Hepatocyte (in vitro differentiated cells): ENCODE measurements around the gene NME3. TPM values are rescaled to one million over a fixed set of nuclear protein-coding genes. Genes with fewer than 3 reads are reported as not detected.

Experiments
- DNase-seq: peaks from one replicate; pipeline ENCODE4 v3.0.0-alpha.2; 2016; ENCODE audit warnings: low spot score
- H2AFZ ChIP-seq: fragments of 200-600 bp; sonication (generic); 2 replicates; pipeline ENCODE4 v1.6.0; 2016; ENCODE audit warnings: antibody characterized with exemption, mild to moderate bottlenecking
- H3K27ac ChIP-seq: fragments of 200-600 bp; sonication (generic); 2 replicates; pipeline ENCODE4 v1.5.1; 2016; ENCODE audit warnings: mild to moderate bottlenecking
- H3K27me3 ChIP-seq: fragments of 200-600 bp; sonication (generic); 2 replicates; pipeline ENCODE4 v1.6.1; 2016
- H3K36me3 ChIP-seq: fragments of 200-600 bp; sonication (generic); replicated peaks from 2 replicates; pipeline ENCODE4 v1.5.1; 2016; ENCODE audit warnings: low read depth; ENCODE audit not compliant: insufficient read depth
- H3K4me1 ChIP-seq: fragments of 200-600 bp; sonication (generic); 2 replicates; pipeline ENCODE4 v1.5.1; 2016; ENCODE audit warnings: mild to moderate bottlenecking, moderate library complexity; ENCODE audit not compliant: insufficient read depth
- H3K4me2 ChIP-seq: fragments of 200-600 bp; sonication (generic); 2 replicates; pipeline ENCODE4 v1.6.0; 2016
- H3K4me3 ChIP-seq: fragments of 200-600 bp; sonication (generic); 2 replicates; pipeline ENCODE4 v1.5.1; 2016; ENCODE audit warnings: mild to moderate bottlenecking
- H3K79me2 ChIP-seq: fragments of 200-600 bp; sonication (generic); 2 replicates; pipeline ENCODE4 v1.6.0; 2017; ENCODE audit warnings: mild to moderate bottlenecking
- H3K9me2 ChIP-seq: fragments of 200-600 bp; sonication (generic); replicated peaks from 2 replicates; pipeline ENCODE4 v1.6.0; 2017; ENCODE audit warnings: mild to moderate bottlenecking; ENCODE audit not compliant: insufficient read depth
- H3K9me3 ChIP-seq: fragments of 200-600 bp; sonication (generic); 2 replicates; pipeline ENCODE4 v1.5.1; 2016; ENCODE audit warnings: low read depth, mild to moderate bottlenecking
- H4K20me1 ChIP-seq: fragments of 200-600 bp; sonication (generic); 2 replicates; pipeline ENCODE4 v1.6.0; 2016; ENCODE audit warnings: mild to moderate bottlenecking; ENCODE audit not compliant: insufficient read depth, poor library complexity, severe bottlenecking
- EZH2 ChIP-seq: fragments of 200-600 bp; sonication (generic); IDR thresholded peaks from 2 replicates; pipeline ENCODE4 v1.6.1; 2016; ENCODE audit warnings: antibody characterized with exemption, mild to moderate bottlenecking, borderline replicate concordance
- EZH2phosphoT487 ChIP-seq: fragments of 200-600 bp; sonication (generic); IDR thresholded peaks from one replicate; pipeline ENCODE4 v1.6.1; 2018; ENCODE audit warnings: antibody characterized with exemption, mild to moderate bottlenecking, low read depth, moderate library complexity; ENCODE audit not compliant: unreplicated experiment, severe bottlenecking
- WGBS: methylation state at CpG from one replicate; pipeline ENCODE4 v1.1.6; 2016; ENCODE audit warnings: low lambda C conversion rate; ENCODE audit errors: missing lambda C conversion rate; 5-methylcytosine and 5-hydroxymethylcytosine counted together
- polyA plus RNA-seq: library from polyadenylated mRNA; unstranded; fragments of >200 nt; fragmentation: Nextera tagmentation; extraction: Ambion mirVana; gene quantifications from 2 replicates; pipeline ENCODE4 v1.2.1, GENCODE V29; 2016
- total RNA-seq: library from RNA; depleted of rRNA; stranded (reverse); fragments of >200 nt; gene quantifications from 2 replicates; pipeline ENCODE4 v1.2.3, GENCODE V29; 2014
- TF ChIP-seq, protein P1 (sequence below): fragments of 200-600 bp; sonication (generic); IDR thresholded peaks from 2 replicates; pipeline ENCODE4 v1.5.1; 2016; ENCODE audit warnings: antibody characterized with exemption, mild to moderate bottlenecking; ENCODE audit not compliant: poor library complexity

NME3 gene
- total and polyA plus RNA-seq, 2 experiments from 2014 or later, result 34.8 to 86.6 TPM

DNA sequence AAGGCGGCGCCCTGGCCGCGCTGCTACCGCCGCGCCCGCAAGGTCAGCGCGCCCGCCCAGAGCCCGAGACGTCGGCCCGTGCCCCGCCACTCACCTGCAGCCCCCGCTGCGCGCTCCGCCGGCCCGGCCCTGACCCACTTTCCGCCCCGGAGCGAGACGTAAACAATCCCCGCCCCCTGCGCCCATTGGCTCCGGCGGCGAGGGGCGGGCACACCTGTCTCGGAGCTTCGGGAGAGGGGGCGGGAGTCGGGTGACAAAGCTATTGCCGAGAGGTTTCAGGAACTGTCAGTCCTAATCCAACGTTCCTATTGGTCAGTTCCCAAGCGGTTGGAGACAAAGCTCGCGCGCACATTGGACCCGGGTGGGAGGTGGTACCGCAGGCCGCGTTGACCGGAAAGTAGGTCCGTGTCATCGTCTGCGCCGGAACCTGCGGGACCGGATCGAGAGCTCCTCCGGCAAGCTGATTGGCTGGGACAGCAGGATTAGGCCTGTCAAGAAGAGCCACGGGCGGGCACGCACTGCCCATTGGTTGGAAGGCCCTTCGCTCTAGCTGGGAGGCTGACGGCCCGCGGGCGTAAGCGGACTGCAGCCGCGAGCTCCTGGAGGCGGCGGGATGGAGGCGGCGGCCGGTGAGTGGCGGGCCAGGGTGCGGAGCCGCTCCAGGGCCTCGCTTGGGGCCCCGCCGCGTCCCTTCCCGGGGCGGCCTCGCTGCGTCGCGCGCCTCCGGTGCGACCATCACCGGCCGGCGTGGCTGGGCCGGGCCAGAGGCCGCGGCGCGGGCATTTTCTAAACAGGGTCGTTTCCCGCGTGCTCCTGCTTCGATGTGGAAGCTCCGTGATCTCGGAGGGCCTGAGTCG, 11.3 kb upstream of the NME3 start, which contains the start of the genes NUBP2 and SPSB3:
Gene NUBP2, plus strand, starts transcription at position 553 of the 857 bp plus-strand sequence. Its CDS starts 61 bp downstream, at position 614.
Gene SPSB3, minus strand, starts transcription at position 164 of the 857 bp plus-strand sequence. CDS start 1,088 bp downstream, outside the sequence.
- Histone ChIP-seq H3K27ac (peak within 1 kb of the TSS; percentile 62), H3K4me3 (peak within 1 kb of the TSS; percentile 65), H3K27me3 (no peaks in the 10 kb centered on the region), H3K36me3 (no peaks in the 10 kb centered on the region), H3K9me3 (no peaks in the 10 kb centered on the region), H4K20me1 (peaks cover 10% of the 10 kb centered on the region), H3K4me2 (peak within 1 kb of the TSS; percentile 97), H2AFZ (peak within 1 kb of the TSS; percentile 44), H3K9me2 (no peaks in the 10 kb centered on the region), H3K4me1 (peaks cover 9% of the 10 kb centered on the region), H3K79me2 (peaks cover 55% of the 10 kb centered on the region)
- DNase-seq, result peak; percentile 100
- TF ChIP-seq EZH2phosphoT487 (no peak), EZH2 (no peak)
- TF ChIP-seq, protein P1, sequence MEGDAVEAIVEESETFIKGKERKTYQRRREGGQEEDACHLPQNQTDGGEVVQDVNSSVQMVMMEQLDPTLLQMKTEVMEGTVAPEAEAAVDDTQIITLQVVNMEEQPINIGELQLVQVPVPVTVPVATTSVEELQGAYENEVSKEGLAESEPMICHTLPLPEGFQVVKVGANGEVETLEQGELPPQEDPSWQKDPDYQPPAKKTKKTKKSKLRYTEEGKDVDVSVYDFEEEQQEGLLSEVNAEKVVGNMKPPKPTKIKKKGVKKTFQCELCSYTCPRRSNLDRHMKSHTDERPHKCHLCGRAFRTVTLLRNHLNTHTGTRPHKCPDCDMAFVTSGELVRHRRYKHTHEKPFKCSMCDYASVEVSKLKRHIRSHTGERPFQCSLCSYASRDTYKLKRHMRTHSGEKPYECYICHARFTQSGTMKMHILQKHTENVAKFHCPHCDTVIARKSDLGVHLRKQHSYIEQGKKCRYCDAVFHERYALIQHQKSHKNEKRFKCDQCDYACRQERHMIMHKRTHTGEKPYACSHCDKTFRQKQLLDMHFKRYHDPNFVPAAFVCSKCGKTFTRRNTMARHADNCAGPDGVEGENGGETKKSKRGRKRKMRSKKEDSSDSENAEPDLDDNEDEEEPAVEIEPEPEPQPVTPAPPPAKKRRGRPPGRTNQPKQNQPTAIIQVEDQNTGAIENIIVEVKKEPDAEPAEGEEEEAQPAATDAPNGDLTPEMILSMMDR, result no peak
- under 1% methylated on average over 78 of the region's 102 CpGs for WGBS

DNA sequence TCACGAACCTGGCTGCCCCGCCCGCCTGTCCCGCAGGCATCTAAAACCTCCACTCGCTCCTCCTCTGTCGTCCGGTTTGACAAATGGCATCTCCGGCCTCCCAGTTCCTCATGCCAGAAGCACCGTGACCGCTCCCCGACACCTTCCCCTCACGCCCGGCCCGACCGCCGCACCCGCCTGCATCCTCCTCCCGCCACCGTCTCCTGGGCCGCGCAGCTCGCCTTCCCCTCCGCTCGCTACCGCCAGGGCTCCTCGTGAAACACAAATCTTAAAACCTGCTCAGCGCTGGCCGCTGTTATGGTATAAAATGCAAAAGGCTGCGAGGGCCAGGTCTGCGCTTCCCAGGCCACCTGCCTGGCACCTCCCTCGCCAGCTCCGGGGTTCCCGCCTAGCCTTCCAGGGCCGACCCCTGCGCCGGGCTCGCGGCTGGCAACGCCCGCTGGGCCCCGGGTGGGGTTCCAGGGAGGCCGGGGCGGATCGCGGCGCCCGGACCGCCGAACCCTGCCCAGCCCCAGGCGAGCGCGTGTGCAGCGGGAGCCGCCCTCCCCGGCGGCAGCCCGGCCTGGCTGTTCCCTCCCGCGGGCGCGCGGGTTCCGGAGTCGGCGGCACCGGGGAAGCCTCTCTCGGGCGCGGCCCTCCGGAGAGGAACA, 10.5 kb upstream of the NME3 start:
- no peaks in the 10 kb centered on the region for H3K36me3 ChIP-seq

DNA sequence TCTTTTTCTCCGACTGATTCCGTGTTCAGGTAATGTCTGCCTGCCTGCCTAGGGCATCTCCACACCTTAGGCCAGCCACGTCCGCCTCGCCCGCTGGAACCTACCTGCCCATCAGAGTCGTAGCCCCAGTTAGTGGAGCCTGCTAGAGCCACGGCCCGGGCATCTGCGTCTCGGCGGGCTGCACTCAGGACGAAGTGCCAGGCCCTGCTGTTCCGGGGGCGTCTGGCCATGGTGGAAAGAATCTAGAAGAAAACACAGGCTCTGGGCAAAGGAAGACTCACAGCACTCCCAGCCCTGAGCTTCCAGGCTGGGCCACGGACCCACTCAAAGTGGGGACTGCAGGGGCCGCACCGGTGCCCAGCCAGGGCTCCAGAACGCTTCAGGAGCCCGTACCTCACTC, 9.9 kb upstream of the NME3 start:
- Histone ChIP-seq H3K4me1 (peaks cover 9% of the 10 kb centered on the region), H3K4me2 (peak overlapping the region; percentile 97), H3K36me3 (no peaks in the 10 kb centered on the region), H3K27me3 (no peaks in the 10 kb centered on the region), H3K9me3 (no peaks in the 10 kb centered on the region), H3K79me2 (peaks cover 47% of the 10 kb centered on the region), H3K9me2 (no peaks in the 10 kb centered on the region), H3K27ac (peak overlapping the region; percentile 62), H2AFZ (no peak overlapping the region), H4K20me1 (peaks cover 10% of the 10 kb centered on the region), H3K4me3 (peak overlapping the region; percentile 17)
- no peak for TF ChIP-seq EZH2phosphoT487
- TF ChIP-seq EZH2, result no peak
- TF ChIP-seq, protein P1, result no peak
- DNase-seq, result no peak
- WGBS, result 80% methylated on average over 20 of the region's 20 CpGs

More for the DNA sequence above, 10.5 kb upstream of the NME3 start:
- no peak for DNase-seq
- Histone ChIP-seq H3K4me2 (peak overlapping the region; percentile 97), H3K79me2 (peaks cover 53% of the 10 kb centered on the region), H3K4me1 (peaks cover 9% of the 10 kb centered on the region), H2AFZ (no peak overlapping the region), H3K27ac (peak overlapping the region; percentile 62), H3K4me3 (peak overlapping the region; percentile 17), H3K9me3 (no peaks in the 10 kb centered on the region), H3K9me2 (no peaks in the 10 kb centered on the region), H3K27me3 (no peaks in the 10 kb centered on the region), H4K20me1 (peaks cover 10% of the 10 kb centered on the region)
- no peak for TF ChIP-seq EZH2
- TF ChIP-seq EZH2phosphoT487, result no peak
- WGBS, result under 1% methylated on average over 37 of the region's 70 CpGs
